CD4-positive, alpha-beta T cell treated with Interleukin-21 for 1 hour (primary cell): ENCODE data around the gene UNC79.
A peak's percentile ranks its signal among the peaks of the same experiment; 100 is the strongest.

Experiments
- DNase-seq: peaks from one replicate; pipeline ENCODE4 v3.0.0-alpha.2; 2020

Gene UNC79

GRCh38 chr14:93549595-93549994 is 118.9 kb downstream of the UNC79 start:
- DNase-seq = no peak

- DNase-seq = no peak
Measured at GRCh38 chr14:93564918-93565317, 134.2 kb downstream of the UNC79 start.

GRCh38 chr14:93566065-93566693 is 135.4 kb downstream of the UNC79 start:
- no peak for DNase-seq

GRCh38 chr14:93571275-93571674 is 140.5 kb downstream of the UNC79 start:
- DNase-seq = no peak

GRCh38 chr14:93579178-93579577 is 148.4 kb downstream of the UNC79 start:
- DNase-seq = no peak

- DNase-seq = no peak
Measured at GRCh38 chr14:93582516-93582915, 151.8 kb downstream of the UNC79 start.

GRCh38 chr14:93587330-93587729 is 156.6 kb downstream of the UNC79 start:
- no peak for DNase-seq

GRCh38 chr14:93591506-93591905 is 160.8 kb downstream of the UNC79 start:
- no peak for DNase-seq

- no peak for DNase-seq
Measured at GRCh38 chr14:93592786-93593185, 162.0 kb downstream of the UNC79 start.

GRCh38 chr14:93606091-93606490 is 175.4 kb downstream of the UNC79 start:
- no peak for DNase-seq

- peak; percentile 18 for DNase-seq
Measured at GRCh38 chr14:93619176-93619793, 188.5 kb downstream of the UNC79 start.

GRCh38 chr14:93628048-93628447 is 197.3 kb downstream of the UNC79 start:
- DNase-seq = no peak

GRCh38 chr14:93629643-93630042 is 198.9 kb downstream of the UNC79 start:
- DNase-seq = no peak

GRCh38 chr14:93638790-93639189 is 208.1 kb downstream of the UNC79 start:
- DNase-seq = no peak

- DNase-seq = no peak
Measured at GRCh38 chr14:93643127-93643526, 212.4 kb downstream of the UNC79 start.

GRCh38 chr14:93643676-93644075 is 212.9 kb downstream of the UNC79 start:
- DNase-seq = no peak

GRCh38 chr14:93645200-93645599 is 214.5 kb downstream of the UNC79 start:
- DNase-seq = no peak

- no peak for DNase-seq
Measured at GRCh38 chr14:93648440-93649168, 217.9 kb downstream of the UNC79 start.

- no peak for DNase-seq
Measured at GRCh38 chr14:93654599-93654998, 223.9 kb downstream of the UNC79 start.

GRCh38 chr14:93655078-93655750 is 224.5 kb downstream of the UNC79 start:
- DNase-seq = peak; percentile 18

GRCh38 chr14:93657875-93658274 is 227.1 kb downstream of the UNC79 start:
- no peak for DNase-seq

- DNase-seq = no peak
Measured at GRCh38 chr14:93663317-93663716, 232.6 kb downstream of the UNC79 start.

GRCh38 chr14:93665169-93665568 is 234.4 kb downstream of the UNC79 start:
- DNase-seq = no peak

GRCh38 chr14:93669632-93670031 is 238.9 kb downstream of the UNC79 start:
- DNase-seq = no peak
